Measurements from ENCODE around the gene BSN.
A peak's percentile ranks its signal among the peaks of the same experiment; 100 is the strongest.

BSN gene

DNA sequence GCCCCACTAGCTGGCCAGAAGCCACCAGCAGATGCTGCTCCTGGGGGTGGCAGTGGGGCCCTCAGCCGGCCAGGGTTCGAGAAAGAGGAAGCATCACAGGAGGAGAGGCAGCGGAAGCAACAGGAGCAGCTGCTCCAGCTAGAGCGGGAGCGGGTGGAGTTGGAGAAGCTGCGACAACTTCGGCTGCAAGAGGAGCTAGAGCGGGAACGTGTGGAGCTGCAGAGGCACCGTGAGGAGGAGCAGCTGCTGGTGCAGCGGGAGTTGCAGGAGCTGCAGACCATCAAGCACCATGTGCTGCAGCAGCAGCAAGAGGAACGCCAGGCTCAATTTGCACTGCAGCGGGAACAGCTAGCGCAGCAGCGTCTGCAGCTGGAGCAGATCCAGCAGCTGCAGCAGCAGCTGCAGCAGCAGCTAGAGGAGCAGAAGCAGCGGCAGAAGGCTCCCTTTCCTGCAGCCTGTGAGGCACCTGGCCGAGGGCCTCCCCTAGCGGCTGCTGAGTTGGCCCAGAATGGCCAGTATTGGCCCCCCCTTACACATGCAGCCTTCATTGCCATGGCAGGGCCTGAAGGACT lies 102.3 kb downstream of the BSN start:
- no peak for DNase-seq

DNA sequence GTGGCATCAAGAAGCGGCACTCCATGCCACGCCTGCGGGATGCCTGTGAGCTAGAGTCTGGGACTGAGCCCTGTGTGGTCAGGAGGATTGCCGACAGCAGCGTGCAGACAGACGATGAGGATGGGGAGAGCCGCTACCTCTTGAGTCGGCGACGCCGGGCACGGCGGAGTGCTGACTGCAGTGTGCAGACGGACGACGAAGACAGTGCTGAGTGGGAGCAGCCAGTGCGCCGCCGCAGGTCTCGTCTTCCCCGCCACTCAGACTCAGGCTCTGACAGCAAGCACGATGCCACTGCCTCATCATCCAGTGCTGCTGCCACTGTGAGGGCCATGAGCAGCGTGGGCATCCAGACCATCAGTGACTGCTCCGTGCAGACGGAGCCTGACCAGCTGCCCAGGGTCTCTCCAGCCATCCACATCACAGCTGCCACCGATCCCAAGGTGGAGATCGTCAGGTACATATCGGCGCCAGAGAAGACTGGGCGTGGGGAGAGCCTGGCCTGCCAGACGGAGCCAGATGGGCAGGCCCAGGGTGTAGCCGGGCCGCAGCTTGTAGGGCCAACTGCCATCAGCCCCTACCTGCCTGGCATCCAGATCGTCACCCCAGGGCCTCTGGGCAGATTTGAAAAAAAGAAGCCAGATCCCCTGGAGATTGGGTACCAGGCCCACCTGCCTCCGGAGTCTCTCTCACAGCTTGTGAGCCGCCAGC lies 103.1 kb downstream of the BSN start:
- DNase-seq = no peak

DNA sequence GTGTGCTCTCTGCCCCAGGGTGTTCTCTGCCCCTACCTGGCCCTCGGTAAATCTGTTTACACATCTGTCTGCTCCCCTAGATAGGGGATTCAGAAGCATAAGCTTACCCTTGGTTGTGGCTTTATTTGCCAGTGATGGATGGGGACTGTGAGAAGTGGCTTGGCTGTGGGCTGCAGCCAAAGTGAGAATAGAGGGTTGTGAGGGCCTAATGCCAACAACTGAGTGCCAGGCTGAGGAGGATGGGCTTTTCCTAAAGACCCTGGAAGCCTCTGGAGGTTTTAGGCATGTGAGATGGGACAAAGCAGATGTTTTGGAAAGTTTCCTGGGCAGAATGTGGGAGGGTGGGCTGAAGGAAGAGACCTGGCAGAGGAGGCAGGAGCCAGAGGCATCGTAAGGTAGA lies 104.4 kb downstream of the BSN start:
- DNase-seq = no peak

DNA sequence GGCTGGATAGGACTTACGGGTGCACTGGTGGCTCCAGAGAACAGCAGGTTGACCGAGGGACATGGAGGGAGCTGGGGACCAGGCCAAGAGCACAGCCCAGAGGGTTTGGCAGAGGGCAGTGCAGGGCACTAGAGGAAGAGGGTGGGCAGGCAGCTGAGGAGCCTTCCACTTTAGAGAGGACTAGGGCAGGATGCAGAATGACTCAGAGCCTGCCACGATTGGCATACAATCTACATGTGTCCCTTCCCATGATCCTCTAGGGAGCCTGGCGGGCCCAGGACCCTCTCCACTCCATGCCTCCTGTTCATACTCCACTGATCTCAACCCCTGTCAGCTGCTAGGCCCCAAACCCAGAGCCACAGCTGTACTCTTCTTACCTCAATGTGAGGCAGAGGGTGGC lies 105.5 kb downstream of the BSN start:
- no peak for DNase-seq

DNA sequence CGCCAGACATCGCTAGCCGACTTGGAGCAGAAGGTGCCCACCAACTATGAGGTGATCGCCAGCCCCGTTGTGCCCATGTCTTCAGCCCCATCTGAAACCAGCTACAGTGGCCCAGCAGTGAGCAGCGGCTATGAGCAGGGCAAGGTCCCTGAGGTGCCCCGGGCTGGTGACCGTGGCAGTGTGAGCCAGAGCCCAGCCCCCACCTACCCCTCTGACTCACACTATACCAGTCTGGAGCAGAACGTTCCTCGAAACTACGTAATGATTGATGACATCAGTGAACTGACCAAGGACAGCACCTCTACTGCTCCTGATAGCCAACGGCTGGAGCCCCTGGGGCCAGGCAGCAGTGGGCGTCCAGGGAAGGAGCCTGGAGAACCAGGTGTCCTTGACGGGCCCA lies 107.0 kb downstream of the BSN start:
- DNase-seq = no peak

DNA sequence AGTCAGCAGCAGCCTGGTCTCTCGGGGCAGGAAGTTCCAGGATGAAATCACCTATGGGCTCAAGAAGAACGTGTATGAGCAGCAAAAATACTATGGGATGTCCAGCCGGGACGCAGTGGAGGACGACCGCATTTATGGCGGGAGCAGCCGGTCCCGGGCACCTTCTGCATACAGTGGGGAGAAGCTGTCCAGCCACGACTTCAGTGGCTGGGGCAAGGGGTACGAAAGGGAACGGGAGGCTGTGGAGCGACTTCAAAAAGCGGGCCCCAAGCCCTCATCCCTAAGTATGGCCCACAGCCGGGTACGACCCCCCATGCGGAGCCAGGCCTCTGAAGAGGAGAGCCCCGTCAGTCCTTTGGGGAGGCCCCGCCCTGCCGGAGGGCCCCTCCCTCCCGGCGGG lies 107.7 kb downstream of the BSN start:
- no peak for DNase-seq

DNA sequence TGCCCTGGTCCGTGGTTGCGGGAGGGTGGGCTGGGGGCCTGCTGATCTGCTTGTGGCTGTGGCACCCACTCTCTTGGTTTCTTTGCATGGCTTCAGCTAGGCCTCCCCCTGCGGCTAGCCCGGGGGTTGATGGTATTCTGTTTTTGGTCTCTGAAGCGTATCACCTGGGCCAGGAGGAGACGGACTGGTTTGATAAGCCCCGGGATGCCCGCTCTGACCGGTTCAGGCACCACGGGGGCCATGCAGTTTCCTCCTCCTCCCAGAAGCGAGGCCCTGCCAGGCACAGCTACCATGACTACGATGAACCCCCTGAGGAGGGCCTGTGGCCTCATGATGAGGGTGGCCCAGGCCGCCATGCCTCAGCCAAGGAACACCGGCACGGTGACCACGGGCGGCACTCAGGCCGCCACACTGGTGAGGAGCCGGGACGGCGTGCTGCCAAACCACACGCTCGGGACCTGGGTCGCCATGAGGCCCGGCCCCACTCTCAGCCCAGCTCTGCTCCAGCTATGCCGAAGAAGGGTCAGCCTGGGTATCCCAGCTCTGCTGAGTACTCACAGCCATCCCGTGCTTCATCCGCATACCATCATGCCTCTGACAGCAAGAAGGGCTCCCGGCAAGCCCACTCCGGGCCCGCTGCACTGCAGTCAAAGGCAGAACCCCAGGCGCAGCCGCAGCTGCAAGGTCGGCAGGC lies 108.6 kb downstream of the BSN start:
- DNase-seq = no peak

DNA sequence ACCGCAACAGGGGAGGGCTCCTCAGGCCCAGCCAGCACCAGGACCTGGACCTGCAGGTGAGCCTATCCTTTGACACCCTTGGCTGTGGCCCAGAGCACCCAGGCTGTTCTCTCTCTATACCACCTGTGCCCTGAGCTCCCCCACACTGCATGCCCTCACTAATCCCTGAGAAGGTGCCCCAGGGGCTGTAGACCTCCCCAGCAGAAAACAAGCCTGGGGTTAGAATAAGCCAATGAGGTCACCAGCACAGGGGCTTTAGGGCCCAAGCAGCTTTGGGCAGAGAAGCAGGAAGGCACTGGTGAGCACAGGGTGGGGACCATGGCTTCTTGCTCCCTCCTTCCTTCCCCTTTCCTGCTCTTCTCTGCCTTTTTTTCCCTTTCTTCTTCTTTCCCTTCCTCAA lies 109.6 kb downstream of the BSN start:
- DNase-seq = no peak

DNA sequence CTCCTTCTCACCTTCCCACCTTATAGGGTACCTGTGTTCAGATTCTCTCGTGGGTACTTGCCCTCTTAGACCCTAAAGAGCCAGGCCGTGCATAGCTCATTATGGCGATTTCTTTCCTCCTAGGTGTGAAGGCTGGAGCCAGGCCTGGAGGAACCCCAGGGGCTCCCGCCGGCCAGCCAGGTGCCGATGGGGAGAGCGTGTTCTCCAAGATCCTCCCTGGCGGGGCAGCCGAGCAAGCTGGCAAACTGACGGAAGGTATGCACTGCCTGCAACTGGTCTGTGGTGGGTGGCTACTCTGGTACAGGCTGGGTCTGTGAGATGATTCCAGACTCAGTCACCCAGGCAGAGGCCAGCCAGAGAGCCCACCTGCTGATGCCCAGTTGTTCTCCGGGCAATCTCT lies 110.0 kb downstream of the BSN start:
- DNase-seq = no peak

DNA sequence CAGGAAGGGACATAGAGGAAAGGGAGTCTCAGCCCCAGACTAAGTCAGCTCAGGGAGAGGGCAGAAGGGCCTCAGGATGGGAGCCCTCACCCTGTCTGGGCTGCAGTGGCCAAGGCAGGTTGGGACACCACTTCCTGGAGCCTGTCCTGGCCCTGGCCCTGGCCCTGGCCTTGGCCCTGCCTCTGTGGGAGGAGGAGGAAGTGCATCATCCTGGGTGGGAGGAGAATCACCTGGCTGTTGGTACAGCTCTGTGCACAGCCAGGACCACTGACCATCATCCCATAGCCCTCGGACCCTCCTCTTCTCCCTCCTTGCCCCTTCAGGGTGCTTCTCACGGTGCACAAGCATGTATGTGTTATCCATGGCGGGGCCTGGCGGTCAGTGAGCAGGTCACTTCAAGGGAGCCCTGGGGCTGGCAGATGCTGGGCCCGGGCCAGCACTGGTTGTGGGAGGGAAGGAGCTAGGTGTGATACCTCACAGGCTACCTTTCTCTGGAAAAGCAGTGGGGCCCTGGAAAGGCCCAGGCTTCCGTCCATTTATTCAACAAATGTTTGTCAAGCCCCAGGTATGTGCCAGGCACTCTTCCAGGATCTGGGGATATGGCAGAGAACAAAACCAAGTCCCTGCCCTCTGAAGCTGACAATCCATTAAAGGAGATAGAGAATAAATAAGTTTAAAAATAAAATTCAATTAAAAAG lies 111.7 kb downstream of the BSN start:
- DNase-seq = no peak

DNA sequence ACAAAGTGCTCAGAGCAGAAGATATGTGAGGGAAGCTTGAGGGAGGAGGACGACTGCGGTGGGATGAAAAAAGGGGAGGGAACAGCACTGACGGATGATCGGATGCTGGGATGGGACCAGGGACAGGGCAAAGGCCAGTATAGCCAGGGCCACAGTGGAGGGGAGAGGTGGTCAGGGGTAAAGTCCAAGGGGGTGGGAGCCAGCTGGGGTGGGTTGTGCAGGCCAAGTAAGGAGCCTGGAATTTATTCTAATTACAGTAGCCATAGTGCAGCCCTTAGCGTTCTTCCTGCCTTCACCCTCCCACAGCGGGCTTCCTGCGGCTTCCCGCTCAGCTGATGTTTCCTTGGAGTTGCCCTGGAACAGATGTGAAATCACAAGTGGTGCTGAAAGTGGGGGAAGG lies 112.3 kb downstream of the BSN start:
- no peak for DNase-seq

DNA sequence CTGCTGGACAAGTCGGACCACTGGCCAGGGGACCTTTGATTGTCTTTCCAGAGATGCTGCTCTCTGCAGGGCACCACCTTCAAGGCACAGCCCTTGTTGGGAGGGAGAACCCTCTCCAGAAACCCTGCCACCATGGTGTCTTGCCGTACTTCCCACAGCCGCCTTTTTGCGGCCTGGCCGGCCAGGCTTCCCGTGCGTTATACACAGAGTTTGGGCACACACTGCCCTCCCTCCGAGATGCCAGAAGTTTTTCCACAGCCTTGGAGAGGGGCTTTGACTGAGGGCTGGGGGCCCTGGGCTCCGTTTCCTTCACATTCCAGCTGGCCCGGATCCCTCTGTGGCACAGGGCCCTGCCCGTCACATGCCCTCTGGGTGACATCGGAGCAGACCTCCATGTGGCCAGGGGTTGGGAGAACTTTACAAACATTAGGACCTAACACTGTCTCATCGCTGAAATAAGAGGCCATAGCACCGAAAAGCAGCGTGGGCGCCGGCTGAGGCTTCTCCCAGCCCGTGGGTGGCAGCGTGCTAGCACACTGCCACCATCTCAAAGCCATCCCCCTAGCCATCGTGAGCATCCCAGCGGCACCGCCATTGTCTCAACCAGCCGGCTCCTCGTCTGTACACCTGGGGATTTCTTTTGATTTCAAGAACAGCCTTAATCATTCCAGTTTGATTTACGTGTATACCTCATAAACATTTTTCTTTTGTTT lies 113.6 kb downstream of the BSN start:
- no peak for DNase-seq

DNA sequence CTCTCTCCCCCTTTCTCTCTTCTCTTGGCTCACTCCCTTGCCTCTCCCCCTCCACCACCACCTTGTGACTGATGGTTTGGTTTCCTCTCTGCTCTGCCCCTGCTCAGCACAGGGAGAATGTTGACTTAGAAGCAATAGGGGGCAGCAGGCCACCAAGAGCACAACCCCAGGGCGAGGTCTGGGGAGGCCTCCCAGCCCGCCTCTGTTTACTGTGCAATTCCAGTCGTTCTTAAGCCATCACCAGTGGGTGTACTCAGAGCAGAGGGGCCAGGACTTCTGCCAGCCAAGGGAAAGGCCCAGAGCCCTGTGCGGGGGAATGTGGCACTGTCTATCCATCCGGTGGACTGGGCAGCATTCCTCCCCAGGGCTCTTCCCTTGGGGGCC lies 114.1 kb downstream of the BSN start:
- DNase-seq = no peak

DNA sequence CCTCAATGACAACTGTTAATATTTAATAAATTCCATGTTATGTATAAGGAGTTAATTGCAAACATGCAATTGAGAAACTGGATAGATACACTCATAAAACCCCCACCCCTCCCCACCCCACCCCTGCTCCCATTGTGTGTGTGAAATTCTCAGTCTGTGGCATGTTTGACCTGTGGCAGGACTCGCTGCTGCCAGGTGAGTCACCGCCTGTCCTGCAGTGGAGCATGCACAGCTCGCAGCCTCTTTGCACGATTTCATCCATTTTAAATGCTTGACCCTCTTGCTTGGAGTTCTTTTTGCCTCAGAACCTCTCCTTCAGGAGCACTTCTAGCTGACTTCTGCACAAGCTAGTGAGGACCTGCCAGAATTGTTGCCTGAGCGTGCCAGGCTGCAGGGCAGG lies 114.6 kb downstream of the BSN start:
- no peak for DNase-seq

DNA sequence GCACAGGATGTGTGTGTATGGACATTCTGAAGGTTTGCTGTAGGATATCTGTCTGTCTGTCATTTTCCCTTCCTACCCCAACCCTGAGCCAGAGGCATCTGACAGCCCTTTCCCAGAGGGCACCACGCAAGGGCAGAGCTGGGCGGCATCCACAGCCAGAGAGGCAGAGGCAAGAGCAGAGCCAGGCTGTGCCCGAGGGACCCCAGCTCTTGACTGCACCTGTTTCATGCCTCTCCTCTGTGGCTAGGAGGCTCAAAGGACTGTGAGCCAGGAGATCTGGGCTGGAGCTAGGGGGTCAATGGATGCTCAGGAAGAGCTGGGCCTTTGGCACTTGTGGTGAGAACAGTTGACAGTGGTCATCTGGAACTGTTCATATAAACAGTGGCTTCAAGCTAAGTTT lies 115.1 kb downstream of the BSN start:
- DNase-seq = no peak

DNA sequence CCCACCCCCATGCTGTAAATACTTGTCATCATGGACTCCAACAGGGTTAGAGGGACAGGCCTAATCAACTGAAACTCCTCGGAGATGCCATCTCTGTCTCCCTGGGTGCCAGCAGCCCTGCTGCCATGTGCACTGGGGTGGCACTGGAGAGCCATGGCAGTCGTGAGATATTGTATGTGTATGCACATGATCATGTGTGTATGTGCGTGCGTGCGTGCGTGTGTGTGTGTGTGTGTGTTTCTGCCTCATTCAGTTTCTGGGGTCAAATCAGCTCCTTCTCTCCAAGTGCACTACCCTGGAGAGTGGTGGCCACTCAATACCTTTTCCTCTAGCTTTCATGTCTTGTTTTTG lies 116.6 kb downstream of the BSN start:
- no peak for DNase-seq

DNA sequence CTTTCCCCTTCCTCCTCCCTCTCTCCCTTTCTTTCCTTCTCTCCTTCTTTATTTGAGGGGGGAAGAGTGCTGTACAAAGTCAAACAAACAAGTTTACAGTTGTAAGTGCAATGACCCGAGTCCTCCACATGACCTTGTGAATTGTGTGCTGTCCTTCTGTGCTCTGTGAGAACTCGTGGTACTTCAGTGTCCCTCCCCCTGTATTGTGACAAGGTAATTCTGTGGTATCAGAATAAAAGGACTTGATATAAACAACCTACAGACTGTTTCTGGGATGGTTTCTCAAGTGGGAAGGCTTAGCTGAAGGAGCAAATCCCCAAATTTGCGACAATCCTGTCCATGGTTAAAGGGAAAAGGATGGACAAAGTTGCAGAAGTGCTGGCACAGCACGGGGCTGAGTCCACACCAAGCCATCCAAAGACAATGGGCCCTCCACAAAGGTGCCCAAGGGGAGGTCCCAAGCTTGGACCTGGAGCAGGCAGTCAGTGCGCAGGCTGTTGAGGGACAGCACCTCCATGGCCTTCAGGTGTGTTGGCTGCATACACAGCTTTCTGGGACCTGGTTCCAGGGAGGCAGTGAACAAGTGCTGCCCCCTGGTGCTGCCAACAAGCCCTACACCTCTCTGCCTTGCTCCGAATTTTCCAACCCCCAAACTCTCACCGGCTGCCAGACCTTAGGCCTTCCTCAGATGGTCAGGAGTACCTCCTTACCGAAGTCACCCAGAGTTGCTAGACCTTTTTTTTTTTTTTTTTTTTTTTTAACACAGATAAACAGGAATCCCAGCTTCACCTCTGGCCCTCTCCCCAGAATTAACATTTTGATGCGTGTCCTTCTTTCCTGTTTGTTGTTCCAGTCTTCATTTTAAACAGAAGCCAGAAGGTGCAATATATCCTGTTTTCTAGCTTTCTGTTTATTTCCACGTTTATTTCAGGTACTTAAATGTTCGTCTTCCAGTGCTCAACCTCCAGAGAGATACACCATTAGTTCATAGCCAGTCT lies 117.3 kb downstream of the BSN start:
- peak; percentile 88 for DNase-seq

DNA sequence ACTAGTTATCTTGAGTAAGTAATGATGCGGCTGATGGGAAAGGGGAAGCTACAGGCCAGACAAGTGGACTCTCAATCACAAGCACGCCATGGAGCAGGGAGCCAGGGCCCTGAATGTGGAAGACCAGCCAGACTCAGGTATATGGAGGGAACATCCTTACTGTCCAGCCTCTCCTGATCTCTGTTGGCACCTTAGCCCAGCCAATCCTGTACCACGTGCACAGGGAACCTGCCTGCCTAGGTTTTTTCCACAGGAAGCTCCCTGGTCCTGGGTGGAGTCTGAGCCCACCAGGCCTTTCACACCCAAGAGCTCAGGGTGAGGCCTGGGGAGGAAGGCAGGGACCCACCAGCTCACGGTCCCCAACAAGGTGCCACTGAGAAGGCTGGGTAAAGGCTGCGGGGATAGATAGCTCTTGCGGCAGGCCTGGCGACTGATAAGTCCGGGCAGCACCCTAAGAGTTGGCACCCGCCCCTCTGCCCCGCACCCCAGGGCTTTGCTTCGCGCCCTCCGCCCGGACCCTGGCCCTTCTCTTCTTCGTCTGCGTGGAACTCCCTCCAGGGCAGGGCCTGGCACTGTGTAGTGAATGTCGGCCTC lies 118.9 kb downstream of the BSN start:
- no peak for DNase-seq

DNA sequence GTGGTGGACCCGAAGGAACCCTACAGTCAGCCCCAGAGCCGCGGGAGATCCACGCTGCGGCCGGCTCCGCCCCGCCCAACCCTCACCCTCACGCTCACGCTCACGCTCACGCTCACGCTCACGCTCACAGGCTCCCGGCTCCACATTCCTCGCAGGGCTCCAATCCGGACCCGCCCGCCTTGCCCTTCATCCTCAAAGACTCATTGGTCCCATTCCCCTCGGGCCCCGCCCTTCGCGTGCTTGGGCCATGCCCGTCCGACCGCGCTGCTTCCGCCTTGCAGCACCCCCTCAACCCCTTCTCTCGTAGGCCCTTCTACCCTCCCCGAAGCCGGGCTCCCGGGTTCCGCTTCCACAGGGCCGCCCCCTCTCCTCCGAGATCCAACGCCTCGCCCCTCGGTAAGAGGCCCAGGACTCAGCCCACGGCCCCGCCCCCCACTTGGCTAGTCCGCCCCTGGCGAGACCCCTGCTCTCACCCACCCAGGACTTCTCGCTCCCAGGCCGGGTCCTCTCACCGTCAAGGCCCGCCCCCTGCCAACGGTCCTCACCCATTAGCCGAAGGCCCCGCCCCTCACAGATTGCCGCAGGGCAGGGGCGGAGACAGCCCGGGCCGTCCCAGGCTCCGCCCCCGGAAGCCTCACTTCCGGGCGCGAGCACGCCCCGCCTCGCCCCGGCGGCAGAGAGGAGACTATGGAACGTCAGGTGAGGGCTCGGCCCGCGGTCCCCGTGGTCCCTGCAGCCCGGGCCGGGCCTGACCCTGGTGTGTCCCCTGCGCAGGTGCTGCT lies 119.6 kb downstream of the BSN start, which contains the start of gene APEH:
Gene APEH (plus strand): TSS at position 637 of the 782 bp plus-strand sequence. CDS start 51 bp downstream, at position 688.
- DNase-seq = peak; percentile 99

DNA sequence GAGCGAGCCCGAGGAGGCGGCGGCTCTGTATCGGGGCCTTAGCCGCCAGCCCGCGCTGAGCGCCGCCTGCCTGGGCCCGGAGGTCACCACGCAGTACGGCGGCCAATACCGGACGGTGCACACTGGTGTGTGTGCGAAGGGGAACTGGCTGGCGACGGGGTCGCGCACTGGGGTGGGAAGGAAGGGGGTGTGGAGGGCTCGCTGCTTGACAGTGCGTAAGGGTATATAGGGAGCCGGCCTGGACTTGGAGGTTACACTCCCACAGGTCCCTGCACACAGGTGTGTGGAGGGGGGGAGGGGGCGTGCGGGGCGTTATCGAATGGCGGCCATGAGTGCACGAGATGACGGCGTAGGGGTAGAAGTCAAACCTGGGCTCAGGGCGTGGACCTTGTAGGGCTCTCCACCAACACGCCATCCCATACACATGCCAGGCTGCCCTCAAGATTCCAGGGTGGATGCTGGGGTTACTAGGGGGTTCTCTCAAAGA lies 120.3 kb downstream of the BSN start:
- DNase-seq = no peak

DNA sequence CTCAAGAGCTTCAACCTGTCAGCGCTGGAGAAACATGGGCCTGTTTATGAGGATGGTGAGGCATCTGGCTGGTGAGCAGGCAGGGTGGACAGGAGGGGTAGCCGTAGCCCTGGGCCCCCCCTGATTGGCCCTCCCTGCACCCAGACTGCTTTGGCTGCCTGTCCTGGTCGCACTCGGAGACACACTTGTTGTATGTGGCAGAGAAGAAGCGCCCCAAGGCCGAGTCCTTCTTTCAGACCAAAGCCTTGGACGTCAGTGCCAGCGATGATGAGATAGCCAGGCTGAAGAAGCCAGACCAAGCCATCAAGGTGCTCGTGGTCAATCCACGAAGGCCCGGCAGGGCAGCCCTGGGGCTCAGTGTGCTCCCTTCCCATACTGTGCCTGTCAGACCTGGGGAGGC lies 121.6 kb downstream of the BSN start:
- no peak for DNase-seq

Data from activated CD8-positive, alpha-beta memory T cell treated with anti-CD3 and anti-CD28 coated beads for 24 hours (primary cell).